Measurements from ENCODE around the gene GRIA4.

GRIA4 gene

GRCh38 chr11:105641433-105641832 is 31.6 kb downstream of the GRIA4 start:
- DNase-seq, result no peak

DNA sequence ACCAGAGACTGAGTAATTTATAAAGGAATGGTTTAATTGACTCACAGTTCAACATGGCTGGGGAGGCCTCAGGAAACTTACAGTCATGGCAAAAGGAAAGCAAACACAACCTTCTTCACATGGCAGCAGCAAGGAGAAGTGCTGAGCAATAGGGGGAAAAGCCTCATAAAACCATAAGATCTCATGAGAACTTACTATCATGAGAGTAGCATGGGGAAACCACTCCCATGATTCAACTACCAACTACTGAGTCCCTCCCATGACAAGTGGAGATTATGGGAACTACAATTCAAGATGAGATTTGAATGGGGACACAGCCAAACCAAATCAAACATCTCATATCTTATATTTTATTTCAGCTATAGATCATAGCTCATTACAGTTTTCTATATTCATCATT is 33.0 kb downstream of the GRIA4 start:
- DNase-seq, result no peak

DNA sequence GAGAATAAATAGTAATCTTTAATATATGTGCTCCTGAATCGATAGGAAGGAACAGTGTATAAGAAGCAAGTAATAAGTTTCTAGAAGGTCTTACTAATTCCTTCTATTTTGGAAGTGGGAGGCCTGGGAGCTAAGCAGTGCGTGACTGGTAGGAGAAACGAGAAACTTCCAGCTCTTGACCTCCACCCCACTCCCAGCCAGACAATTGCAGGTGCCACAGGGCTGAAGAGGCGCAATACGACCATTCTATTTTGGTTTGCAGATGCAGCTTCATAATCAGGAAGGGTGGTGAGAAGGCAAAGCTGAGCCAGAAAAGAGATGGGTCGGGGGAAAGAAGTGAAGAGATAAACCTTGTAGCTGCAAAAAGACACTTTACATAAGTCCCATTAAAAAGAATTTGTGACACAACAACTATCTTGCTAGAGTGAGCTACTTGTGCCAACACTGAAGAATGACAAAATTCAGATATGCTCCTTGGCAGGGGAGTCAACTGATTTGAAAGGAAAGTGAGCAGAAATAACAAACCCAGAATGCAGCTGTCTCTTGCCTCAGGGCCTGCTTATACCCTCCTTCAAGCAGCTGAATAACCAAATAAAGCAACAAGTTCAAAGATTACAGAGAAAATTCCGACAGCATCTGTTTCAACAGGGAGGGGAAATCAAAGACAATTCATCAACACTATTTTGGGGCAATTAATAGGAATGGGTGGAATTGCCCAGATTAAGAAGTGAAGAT is 35.1 kb downstream of the GRIA4 start:
- DNase-seq, result no peak

DNA sequence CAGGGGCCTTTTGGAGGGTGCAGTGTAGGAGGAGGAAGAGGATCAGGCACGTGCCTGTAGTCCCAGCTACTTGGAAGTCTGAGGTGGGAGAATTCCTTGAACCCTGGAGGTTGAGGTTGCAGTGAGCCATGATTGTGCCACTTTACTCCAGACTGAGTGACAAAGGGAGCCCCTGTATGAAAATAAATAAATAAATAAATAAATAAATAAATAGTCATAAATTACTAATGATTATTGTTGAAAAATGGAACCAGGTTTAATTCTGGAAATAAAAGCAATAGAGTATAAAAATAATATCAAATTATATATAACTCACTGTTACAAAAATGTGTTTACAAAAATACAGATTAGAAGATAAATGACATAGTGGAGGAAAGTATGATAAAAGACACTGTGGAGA is 37.9 kb downstream of the GRIA4 start:
- no peak for DNase-seq

DNA sequence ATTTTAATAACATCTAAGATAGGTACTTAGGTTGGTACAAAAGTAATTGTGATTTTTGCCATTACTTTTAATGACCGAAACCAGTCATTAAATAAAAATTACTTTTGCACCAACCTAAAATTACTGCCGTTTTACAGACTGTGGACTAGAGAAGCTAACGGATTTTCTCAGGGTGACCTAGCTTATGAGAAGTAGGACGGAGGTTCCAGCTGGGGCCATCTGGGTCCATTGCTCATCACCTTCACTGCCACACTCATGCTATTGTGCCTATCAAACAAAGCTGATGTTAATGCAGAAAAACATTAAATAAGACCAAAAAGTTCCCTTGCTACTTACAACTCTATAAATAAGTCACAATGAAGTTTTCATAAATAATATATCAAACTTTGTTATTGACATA is 38.9 kb downstream of the GRIA4 start:
- no peak for DNase-seq

DNA sequence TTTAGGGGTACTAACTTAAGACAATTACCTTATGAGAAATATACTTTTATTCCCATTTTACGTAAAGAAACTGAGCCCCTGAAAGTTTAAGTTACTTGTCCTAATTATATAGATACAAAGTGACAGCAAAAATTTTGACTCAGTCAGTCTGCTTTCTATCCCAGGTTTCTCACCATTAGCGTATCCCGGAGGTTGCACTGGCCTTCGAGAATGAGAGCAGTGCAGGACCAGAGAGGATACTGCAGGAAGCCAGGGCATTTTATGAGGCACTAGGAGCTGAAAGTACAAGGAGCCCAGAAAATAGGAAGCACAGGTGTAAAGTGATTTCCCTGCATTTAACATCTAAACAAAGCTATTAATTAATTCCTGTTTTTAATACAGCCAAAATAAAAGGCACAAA is 55.4 kb downstream of the GRIA4 start:
- no peak for DNase-seq

DNA sequence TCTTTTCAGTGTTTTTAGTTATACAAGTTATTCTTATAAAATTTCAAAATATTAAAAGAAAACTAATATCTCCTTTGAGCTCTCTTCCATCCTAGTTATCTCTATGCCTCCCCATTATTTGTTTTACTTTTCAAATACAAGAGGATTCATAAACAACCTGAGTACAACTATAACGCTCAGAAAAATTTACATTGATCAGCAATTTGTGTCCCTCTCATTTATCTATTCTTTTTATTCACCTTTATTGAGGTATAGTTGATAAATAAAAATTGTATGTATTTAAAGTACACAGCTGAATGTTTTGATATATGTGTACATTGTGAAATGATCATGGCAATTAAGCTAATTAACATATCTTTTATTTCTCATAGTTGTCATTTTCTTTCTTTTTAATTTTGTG is 57.6 kb downstream of the GRIA4 start:
- no peak for DNase-seq

- DNase-seq, result no peak
Observed at GRCh38 chr11:105670811-105671210, 60.9 kb downstream of the GRIA4 start.

DNA sequence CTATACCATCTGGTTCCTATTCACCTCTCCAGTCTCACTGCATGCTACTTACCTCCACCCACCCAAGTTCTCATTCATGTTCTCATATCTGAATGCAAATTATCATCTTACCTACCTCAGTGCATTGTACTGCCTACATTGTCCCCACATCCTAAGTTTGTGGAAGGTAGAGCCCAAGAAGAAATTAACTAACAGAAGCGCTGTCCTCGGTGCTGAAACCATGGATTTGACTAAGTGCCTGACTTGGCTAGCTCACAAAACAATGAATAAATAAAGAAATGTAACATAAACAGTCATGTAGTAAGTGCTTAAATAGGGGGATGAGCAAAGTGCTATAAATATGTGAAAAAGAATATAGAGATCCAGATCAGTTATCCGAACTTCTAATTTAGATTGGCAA is 63.2 kb downstream of the GRIA4 start:
- DNase-seq, result no peak

DNA sequence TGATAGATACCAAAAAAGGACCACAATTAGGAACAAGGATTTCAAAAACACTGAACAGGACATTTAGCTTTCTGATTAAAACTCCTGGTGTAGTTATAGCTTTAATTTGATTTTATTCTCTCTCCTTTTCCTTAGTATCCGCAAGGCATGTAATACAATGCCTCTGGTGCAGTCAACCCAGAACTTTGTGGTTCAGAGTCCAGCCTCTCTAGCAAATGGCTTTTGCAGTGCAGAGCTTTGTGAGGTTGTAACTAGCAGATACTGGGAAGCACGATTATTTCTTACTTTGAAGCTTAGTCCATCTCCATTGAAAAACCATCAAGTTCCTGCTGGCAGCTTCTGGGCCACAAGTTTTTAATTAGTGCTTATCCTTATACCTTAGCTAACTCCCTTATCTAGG is 79.8 kb downstream of the GRIA4 start:
- DNase-seq, result no peak

GRCh38 chr11:105690467-105690866 is 80.6 kb downstream of the GRIA4 start:
- no peak for DNase-seq

DNA sequence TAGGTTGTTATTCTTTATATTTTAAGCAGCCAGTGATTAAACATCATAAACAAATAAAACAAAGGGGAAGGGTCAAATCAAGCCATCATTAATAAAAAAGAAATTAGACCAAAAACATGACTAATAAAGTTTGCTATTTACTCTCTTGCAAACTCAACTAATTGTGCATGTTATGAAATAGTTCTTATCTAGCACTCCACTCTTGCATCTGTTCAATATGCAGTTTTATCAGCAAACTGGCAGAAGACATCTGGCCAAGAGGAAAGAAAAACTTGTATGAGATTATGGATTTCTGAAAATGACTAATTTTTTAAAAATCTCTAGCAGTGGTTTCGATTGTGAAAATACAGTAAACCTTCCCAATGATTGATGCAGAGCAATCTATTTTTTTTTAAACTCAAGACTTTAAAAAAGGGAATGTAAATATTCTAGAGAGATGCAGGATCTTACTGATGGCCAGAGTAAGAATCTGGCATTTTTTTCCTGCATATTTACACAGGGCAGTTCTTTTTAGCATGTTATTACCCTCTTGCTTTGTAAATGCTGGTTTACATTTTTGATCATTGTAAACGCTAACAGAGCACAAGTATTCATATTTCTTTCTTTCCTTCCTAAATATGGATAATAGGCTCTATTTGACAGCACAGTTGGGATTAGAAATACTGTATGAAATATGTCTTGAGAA is 83.3 kb downstream of the GRIA4 start:
- no peak for DNase-seq

DNA sequence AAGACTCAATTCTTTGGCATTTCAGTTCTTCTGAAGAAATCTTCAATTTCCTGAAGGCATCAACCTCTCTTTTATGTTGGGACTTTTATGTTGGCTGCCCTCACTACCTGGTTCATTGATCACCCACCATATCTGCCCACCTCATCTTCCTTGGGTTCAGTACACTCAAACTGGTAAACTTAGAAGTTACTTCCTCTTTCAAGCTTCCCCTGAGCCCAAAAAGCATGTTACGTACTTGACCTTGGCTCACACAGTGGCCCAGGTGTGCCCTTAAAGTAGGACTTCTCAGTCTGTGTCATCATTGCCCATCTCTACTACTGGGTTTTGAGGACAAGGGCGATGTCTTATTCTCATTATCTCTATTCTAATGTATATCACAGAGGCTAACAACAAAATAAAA is 86.1 kb downstream of the GRIA4 start:
- no peak for DNase-seq

DNA sequence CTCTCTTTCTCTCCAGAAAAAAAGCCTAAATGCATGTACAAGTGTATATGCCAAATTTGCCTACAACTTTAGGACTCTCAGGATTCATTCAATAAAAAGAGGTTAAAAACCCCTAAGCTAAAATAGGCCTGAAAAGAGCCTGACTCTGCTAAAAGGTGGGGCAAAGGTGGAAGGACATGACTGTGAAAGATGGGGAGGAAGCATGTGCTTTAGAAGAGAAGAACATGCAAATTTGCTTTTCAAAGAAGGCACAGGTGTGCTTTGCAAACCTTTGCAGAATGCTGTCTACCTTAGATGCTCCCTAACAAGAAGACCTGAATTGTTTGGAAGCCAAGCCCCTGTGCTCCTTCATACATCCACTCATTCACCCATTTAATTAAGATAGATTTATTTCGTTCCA is 87.4 kb downstream of the GRIA4 start:
- no peak for DNase-seq

DNA sequence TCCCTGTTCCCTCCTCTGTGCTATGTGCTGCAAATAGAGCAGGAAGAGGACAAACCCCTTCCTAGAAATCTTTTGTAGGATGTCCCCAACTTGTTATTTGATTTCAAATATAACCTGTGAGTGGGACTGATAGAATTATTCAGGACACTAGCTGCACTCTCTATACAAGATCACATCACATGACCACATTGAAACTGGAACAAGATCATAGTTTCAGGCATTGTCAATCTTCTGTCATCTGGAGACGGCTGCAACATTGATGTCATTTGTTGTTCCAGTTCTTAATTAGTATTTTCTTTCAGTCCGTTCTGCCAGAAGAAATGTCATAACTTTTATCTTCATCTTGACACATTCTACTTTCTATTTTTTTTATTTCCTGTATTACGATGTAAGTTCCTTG is 89.3 kb downstream of the GRIA4 start:
- DNase-seq, result no peak

- no peak for DNase-seq
Observed at GRCh38 chr11:105700271-105700670, 90.4 kb downstream of the GRIA4 start.

DNA sequence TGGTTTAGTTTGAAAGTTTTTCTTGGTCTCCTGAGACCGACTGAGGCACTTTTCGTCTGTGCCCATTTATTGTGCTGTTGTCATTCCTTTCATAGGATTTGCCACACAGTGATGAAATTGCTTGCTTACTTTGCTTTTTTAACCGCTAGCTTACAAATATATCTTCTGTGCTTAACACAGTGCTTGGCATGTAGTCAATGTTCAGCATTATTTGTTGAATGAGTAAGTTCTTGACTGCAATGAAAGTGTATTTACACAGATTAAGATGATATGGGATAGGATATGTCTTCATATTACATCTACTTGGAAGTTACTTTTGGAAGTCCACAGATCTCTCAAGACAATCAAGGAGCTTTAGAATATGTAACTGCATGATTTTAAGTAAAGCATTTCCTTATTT is 91.2 kb downstream of the GRIA4 start:
- DNase-seq, result no peak

- no peak for DNase-seq
Observed at GRCh38 chr11:105705786-105706530, 96.1 kb downstream of the GRIA4 start.

- DNase-seq, result no peak
Observed at GRCh38 chr11:105713106-105713505, 103.2 kb downstream of the GRIA4 start.

GRCh38 chr11:105713696-105714095 is 103.8 kb downstream of the GRIA4 start:
- DNase-seq, result no peak

DNA sequence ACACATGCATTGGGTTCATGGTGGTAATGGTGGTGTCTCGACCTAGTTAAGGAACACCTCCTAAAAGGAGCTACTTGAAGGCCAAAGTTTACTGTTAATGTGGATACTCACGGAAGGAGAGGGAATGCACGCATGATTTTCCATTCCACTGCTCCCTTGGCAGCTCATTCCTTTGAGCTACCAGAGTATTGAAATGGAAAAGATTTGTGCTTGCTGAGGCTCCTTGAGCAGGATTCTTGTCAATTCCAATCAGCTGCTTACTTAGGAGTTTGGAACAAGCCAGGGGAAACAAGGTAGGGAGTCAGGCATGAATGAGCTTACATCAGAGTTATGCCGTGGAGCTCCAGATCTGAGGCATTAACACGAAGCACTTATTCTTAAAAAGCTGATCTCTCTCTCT is 108.8 kb downstream of the GRIA4 start:
- DNase-seq, result no peak

- peak; percentile 55 for DNase-seq
Observed at GRCh38 chr11:105719073-105719822, 109.4 kb downstream of the GRIA4 start.

DNA sequence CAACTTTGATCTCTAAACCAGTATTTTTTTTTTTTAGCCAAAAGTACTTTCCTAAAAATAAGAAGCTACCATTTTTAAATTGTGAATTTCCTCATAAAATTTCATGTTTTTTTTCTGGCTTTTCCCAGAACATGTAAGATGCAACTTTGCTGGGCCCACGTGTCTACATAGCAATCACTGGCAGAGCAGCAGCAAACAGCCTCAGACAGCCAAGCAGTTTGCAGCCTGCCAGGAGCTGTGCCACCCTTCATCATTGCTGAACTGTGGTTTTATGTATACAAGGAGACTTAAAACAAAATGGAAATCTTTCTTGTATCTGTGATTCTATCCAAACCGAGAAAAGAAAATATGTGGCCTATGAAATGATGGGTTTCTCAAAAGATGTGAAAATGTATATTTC is 110.2 kb downstream of the GRIA4 start:
- DNase-seq, result no peak

Measured in NCI-H510A (cell line).